Body of pancreas (tissue), 4 donors: ENCODE measurements around the gene PRPF8. TPM values are rescaled to one million over a fixed set of nuclear protein-coding genes. Genes with fewer than 3 reads are reported as not detected.
A peak's percentile ranks its signal among the peaks of the same experiment; 100 is the strongest.

Experiments
- ATAC-seq: fragments of 150-250 bp; one replicate; pipeline ENCODE4 v1.9.1; 2016
- DNase-seq, 4 donors: peaks; one replicate each; pipeline ENCODE4 v3.0.0-alpha.2; 2019
- H3K27ac ChIP-seq, 4 donors: fragments of 200-600 bp; sonication (generic); 1 replicate in 3 of 4; 2 replicates in 1 of 4; pipeline versions ENCODE4 v1.5.1 to v1.6.1; 2016 to 2019; ENCODE audit warnings: mild to moderate bottlenecking in 1 of 4, mixed read lengths in 1 of 4, moderate library complexity in 1 of 4
- H3K27me3 ChIP-seq, 2 donors: fragments of 200-600 bp; sonication (generic); one replicate each; pipeline ENCODE4 v1.6.0; 2016; ENCODE audit warnings: mild to moderate bottlenecking in 1 of 2
- H3K36me3 ChIP-seq, 2 donors: fragments of 200-600 bp; sonication (generic); replicated peaks in 1 of 2; 2 replicates each; pipeline ENCODE4 v1.5.1; 2016; ENCODE audit warnings: low read depth in 2 of 2; ENCODE audit not compliant: insufficient read depth in 1 of 2
- H3K4me1 ChIP-seq: fragments of 200-600 bp; sonication (generic); one replicate; pipeline ENCODE4 v1.6.0; 2016
- H3K4me3 ChIP-seq, 2 donors: fragments of 200-600 bp; sonication (generic); 1 replicate in 1 of 2; 2 replicates in 1 of 2; pipeline ENCODE4 v1.5.1; 2016 to 2019
- H3K9me3 ChIP-seq, 3 donors: fragments of 200-600 bp; sonication (generic); 1 replicate in 2 of 3; 2 replicates in 1 of 3; pipeline ENCODE4 v1.5.1; 2016
- POLR2A ChIP-seq, 3 donors: fragments of 450-650 bp; IDR thresholded peaks; one replicate each; pipeline ENCODE4 v1.6.1; 2016; ENCODE audit warnings: antibody characterized with exemption in 3 of 3, mild to moderate bottlenecking in 2 of 3
- WGBS, 2 donors: methylation state at CpG; one replicate each; pipeline ENCODE4 v1.1.5; 2017; 5-methylcytosine and 5-hydroxymethylcytosine counted together
- intact Hi-C: fragments of 100-400 bp; cut with DNase I; formaldehyde crosslinking; loops from one replicate; pipeline ENCODE4 v1.15.1; 2023
- total RNA-seq, 2 donors: library from RNA; depleted of rRNA; stranded (reverse); fragments of >200 nt; gene quantifications; one replicate each; pipeline ENCODE4 v1.1.0, GENCODE V29; 2016
- TF ChIP-seq, protein P1 (sequence below), 7 experiments: fragments of 450-650 bp in 4 of 7; fragments of 200-600 bp in 3 of 7; sonication (generic) in 3 of 7; IDR thresholded peaks; one replicate each; pipeline ENCODE4 v1.5.1; 2016 to 2019; ENCODE audit warnings: antibody characterized with exemption in 7 of 7

PRPF8 gene
- total RNA-seq, 2 donors from 2014 or later, result 84.7 to 100 TPM

DNA sequence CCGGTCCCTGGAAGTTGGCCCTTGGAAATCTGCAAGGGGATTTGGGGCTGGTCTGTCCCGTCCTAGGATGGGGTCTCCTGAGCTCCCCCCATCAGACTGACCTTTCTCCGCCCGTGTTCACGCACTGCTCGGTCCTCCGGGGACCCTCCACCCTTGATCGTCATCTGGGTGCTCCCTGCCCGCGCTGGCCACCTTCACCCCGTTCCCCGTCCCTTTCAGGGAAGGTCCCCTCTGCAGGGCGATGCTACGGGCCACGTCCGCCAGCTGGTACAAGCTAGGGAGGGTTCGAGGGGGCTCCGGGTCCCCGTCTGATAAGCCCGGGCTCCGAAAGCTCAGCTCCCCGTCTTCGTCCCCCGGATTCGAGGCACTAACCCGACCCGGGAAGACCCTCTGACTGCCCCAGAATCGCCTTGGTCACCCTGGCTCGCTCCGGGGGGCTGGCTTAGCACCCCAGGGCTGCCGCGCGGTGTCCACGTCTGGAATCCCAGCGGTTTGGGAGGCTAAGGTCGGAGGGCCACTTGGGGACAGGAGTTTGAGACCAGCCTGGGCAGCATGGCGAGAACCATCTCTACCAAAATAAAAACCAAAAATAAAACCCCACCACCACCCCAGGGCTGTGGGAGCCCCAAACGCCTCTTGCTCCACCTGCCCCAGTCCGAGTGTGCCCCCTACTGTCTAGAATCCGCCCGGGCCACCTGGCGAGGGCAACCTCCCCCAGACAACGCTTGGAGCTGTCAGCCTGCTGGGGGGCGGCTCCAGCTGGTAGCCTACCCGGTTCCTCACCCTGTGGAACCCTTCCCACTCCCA is 55.0 kb downstream of the PRPF8 start:
- peak; percentile 18 for ATAC-seq
- Histone ChIP-seq H3K4me3 (peak overlapping the region; percentile 48 to 55), H3K9me3 (no peaks in the 10 kb centered on the region), H3K27me3 (no peaks in the 10 kb centered on the region), H3K4me1 (peaks cover 20% of the 10 kb centered on the region), H3K27ac (peak overlapping the region; percentile 82 to 93 (median 87)), H3K36me3 (no peaks in the 10 kb centered on the region)
- WGBS, 2 donors, result 3 to 9% methylated on average over 7 to 45 of the region's 45 CpGs
- peak; percentile 68 to 76 (median 74) for DNase-seq
- TF ChIP-seq, protein P1, sequence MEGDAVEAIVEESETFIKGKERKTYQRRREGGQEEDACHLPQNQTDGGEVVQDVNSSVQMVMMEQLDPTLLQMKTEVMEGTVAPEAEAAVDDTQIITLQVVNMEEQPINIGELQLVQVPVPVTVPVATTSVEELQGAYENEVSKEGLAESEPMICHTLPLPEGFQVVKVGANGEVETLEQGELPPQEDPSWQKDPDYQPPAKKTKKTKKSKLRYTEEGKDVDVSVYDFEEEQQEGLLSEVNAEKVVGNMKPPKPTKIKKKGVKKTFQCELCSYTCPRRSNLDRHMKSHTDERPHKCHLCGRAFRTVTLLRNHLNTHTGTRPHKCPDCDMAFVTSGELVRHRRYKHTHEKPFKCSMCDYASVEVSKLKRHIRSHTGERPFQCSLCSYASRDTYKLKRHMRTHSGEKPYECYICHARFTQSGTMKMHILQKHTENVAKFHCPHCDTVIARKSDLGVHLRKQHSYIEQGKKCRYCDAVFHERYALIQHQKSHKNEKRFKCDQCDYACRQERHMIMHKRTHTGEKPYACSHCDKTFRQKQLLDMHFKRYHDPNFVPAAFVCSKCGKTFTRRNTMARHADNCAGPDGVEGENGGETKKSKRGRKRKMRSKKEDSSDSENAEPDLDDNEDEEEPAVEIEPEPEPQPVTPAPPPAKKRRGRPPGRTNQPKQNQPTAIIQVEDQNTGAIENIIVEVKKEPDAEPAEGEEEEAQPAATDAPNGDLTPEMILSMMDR (IDR thresholded peaks at IDR 0.05), result peak; percentile 44 to 88 (median 67)
- no peak for TF ChIP-seq POLR2A (IDR thresholded peaks at IDR 0.05)
- intact Hi-C loops, result loop anchor here (5.0 kb wide), 1 partner anchor 57 kb away; no protein-coding TSS in a partner anchor

- DNase-seq (peak; percentile 90 to 95 (median 94)), ATAC-seq (peak; percentile 88)
- Histone ChIP-seq H3K27ac (peak overlapping the region; percentile 82 to 93 (median 87)), H3K27me3 (no peaks in the 10 kb centered on the region), H3K4me3 (peak overlapping the region; percentile 48 to 55), H3K36me3 (no peaks in the 10 kb centered on the region), H3K9me3 (no peaks in the 10 kb centered on the region), H3K4me1 (peaks cover 20% of the 10 kb centered on the region)
- TF ChIP-seq POLR2A (IDR thresholded peaks at IDR 0.05), result peak; percentile 47 to 62 (median 57)
- TF ChIP-seq, protein P1 (IDR thresholded peaks at IDR 0.05), result peak in 3 of 7 experiments; percentile 13 to 51 (median 48)
- WGBS, 2 donors, result 0 to 1% methylated on average over 7 to 64 of the region's 77 CpGs
- intact Hi-C loops, result no loop called here
Observed at GRCh38 chr17:1628856-1629503, 55.7 kb downstream of the PRPF8 start.

- intact Hi-C loops, result no loop called here
- peak in 2 of 3 donors; percentile 65 to 73 for TF ChIP-seq POLR2A (IDR thresholded peaks at IDR 0.05)
- TF ChIP-seq, protein P1 (IDR thresholded peaks at IDR 0.05), result no peak
- Histone ChIP-seq H3K9me3 (no peaks in the 10 kb centered on the region), H3K27me3 (no peaks in the 10 kb centered on the region), H3K27ac (peak within 1 kb of the TSS; percentile 82 to 93 (median 87)), H3K4me3 (peak within 1 kb of the TSS; percentile 48 to 55), H3K36me3 (no peaks in the 10 kb centered on the region), H3K4me1 (peaks cover 20% of the 10 kb centered on the region)
- ATAC-seq, result peak; percentile 83
- peak; percentile 77 to 85 (median 79) for DNase-seq
- WGBS, 2 donors, result 0 to 1% methylated on average over 30 to 78 of the region's 95 CpGs
Observed at GRCh38 chr17:1627982-1628855, 56.4 kb downstream of the PRPF8 start, which contains the start of gene SLC43A2. SLC43A2 (minus strand) TSS chr17:1628834; CDS start chr17:1627874, 960 bp downstream.

GRCh38 chr17:1627182-1627981 is 57.3 kb downstream of the PRPF8 start:
- ATAC-seq (no peak), DNase-seq (peak in 1 of 4 donors; percentile 68)
- peak overlapping the region; percentile 48 to 55 for H3K4me3 ChIP-seq
- TF ChIP-seq POLR2A (IDR thresholded peaks at IDR 0.05), result peak in 2 of 3 donors; percentile 23 to 70
- TF ChIP-seq, protein P1 (IDR thresholded peaks at IDR 0.05), result no peak
- intact Hi-C loops, result no loop called here
- peak overlapping the region in 3 of 4 donors; percentile 82 to 93 (median 90) for H3K27ac ChIP-seq
- peaks cover 20% of the 10 kb centered on the region for H3K4me1 ChIP-seq
- no peaks in the 10 kb centered on the region for H3K36me3 ChIP-seq
- WGBS, 2 donors, result 31 to 53% methylated on average over 3 to 26 of the region's 39 CpGs
- H3K9me3 ChIP-seq, result no peaks in the 10 kb centered on the region
- H3K27me3 ChIP-seq, result no peaks in the 10 kb centered on the region
